Aortic smooth muscle cell (primary cell): ENCODE measurements around the gene FFAR2. TPM values are rescaled to one million over a fixed set of nuclear protein-coding genes. Genes with fewer than 3 reads are reported as not detected.

Experiments used
- total RNA-seq: library from RNA; depleted of rRNA; stranded (reverse); fragments of >200 nt; gene quantifications from 2 replicates; pipeline ENCODE4 v1.2.3, GENCODE V29; 2014

FFAR2 gene
- total RNA-seq = not detected in 2 replicates

DNA sequence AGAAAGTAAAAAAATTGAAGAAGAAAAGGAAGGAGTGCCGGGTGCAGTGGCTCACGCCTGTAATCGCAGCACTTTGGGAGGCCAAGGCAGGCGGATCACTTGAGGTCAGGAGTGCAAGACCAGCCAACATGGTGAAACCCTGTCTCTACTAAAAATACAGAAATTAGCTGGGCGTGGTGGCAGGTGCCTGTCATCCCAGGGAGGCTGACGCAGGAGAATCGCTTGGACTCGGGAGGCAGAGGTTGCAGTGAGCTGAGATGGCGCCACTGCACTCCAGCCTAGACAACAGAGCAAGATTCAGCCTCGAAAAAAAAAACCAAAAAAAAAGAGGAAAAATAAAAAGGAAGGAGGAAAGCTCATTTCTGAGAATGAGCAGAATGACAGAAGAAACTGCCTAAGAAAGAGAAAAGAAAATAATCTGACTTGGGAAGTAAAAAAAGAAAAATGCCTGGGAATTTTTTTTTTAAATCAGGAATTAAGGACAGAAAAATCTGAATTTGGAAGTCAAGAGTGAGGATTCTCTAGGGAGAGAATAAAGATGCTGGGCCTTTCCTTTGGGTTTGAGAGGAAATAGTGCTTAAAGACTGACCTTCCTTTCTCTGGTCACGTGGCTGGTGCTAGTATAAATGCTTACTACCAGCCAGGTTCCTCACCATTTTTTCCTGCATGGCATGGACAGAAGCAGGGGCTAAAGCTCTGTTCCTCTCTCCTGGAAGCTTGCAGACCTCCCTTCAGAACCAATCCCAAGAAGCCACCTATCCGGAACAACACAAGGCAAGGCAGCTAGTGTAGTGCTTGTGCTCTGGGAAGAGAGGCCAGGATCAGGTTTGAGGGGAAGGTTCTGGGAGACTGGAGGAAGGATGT, at the start of gene FFAR2:
Gene FFAR2 (plus strand): TSS at position 652 of the 864 bp plus-strand sequence. CDS start 1,458 bp downstream, outside the sequence.

DNA sequence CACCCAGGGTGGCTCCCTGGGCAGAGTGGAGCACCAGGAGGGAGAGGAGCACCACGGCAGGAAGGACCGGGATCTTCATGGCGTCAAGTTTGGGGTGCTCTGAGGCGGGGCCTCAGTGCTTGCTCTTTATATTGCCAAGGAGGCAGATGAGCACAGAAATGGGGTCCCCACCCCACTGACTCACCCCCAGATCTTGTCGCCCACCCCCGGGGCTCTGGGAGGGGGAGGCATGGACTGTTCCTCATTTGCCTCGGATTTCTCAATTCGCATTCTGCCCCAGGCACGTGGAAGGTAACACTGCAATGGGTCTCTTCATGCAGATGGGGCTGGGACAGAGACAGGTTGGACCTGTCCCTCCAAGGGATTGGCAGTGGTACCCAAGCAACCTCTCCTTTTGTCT, 42.3 kb downstream of the FFAR2 start, which contains the start of gene KRTDAP:
Gene KRTDAP (minus strand): TSS at position 101 of the 400 bp plus-strand sequence. CDS start 22 bp downstream, at position 79.

Other genes starting within 250 kb of the FFAR2 start
- not detected in 2 replicates for gene FAM187B, start 219.5 kb upstream of the FFAR2 start, total RNA-seq
- gene LSR, start 199.3 kb upstream of the FFAR2 start, total RNA-seq = 0.26 and 0.37 TPM in 2 replicates
- 45.8 and 51.1 TPM in 2 replicates for gene USF2, start 179.3 kb upstream of the FFAR2 start, total RNA-seq
- gene HAMP, start 165.7 kb upstream of the FFAR2 start, total RNA-seq = not detected in 2 replicates
- not detected in 2 replicates for gene MAG, start 156.1 kb upstream of the FFAR2 start, total RNA-seq
- gene CD22, start 119.1 kb upstream of the FFAR2 start, total RNA-seq = 0.40 and 0.56 TPM in 2 replicates
- gene FFAR1, start 100.4 kb upstream of the FFAR2 start, total RNA-seq = not detected in 2 replicates
- not detected in 2 replicates for gene FFAR3, start 89.8 kb upstream of the FFAR2 start, total RNA-seq
- not detected in 2 replicates for gene GPR42, start 77.2 kb upstream of the FFAR2 start, total RNA-seq
- not detected in 2 replicates for gene KRTDAP, start 42.2 kb downstream of the FFAR2 start, total RNA-seq
- gene DMKN, start 65.4 kb downstream of the FFAR2 start, total RNA-seq = 0.53 and 2.3 TPM in 2 replicates
- gene SBSN, start 80.1 kb downstream of the FFAR2 start, total RNA-seq = 0.66 and 0.87 TPM in 2 replicates
- not detected in 2 replicates for gene GAPDHS, start 85.2 kb downstream of the FFAR2 start, total RNA-seq
- 73.3 and 90.4 TPM in 2 replicates for gene TMEM147, start 97.4 kb downstream of the FFAR2 start, total RNA-seq
- gene ATP4A, start 115.4 kb downstream of the FFAR2 start, total RNA-seq = not detected in 2 replicates
- not detected in 2 replicates for gene PMIS2, start 137.9 kb downstream of the FFAR2 start, total RNA-seq
- 4.4 and 6.7 TPM in 2 replicates for gene HAUS5, start 164.5 kb downstream of the FFAR2 start, total RNA-seq
- 36.8 and 38.8 TPM in 2 replicates for gene RBM42, start 180.8 kb downstream of the FFAR2 start, total RNA-seq
- 0.12 and 0.26 TPM in 2 replicates for gene ETV2, start 193.5 kb downstream of the FFAR2 start, total RNA-seq
- gene COX6B1, start 200.1 kb downstream of the FFAR2 start, total RNA-seq = 462 and 513 TPM in 2 replicates
- gene UPK1A, start 218.3 kb downstream of the FFAR2 start, total RNA-seq = not detected in 2 replicates